Esophagus squamous epithelium (tissue), 5 donors: ENCODE results near the gene ARIH2. TPM values are rescaled to one million over a fixed set of nuclear protein-coding genes. Genes with fewer than 3 reads are reported as not detected.

ENCODE experiments used
- DNase-seq: peaks from one replicate; lab custom pipeline; 2025; lab: John Stamatoyannopoulos, UW
- H3K27ac ChIP-seq, 4 donors: fragments of 200-600 bp; sonication (generic); one replicate each; pipeline ENCODE4 v1.5.1; 2016 to 2019; ENCODE audit warnings: mild to moderate bottlenecking in 1 of 4
- H3K27me3 ChIP-seq, 4 donors: fragments of 200-600 bp; sonication (generic); 1 replicate in 3 of 4; 2 replicates in 1 of 4; pipeline versions ENCODE4 v1.5.1 to v1.6.0; 2017 to 2021; ENCODE audit warnings: antibody characterized with exemption in 1 of 4
- H3K36me3 ChIP-seq, 3 donors: fragments of 200-600 bp; sonication (generic); one replicate each; pipeline ENCODE4 v1.5.1; 2016 to 2019
- H3K4me1 ChIP-seq, 3 donors: fragments of 200-600 bp; sonication (generic); one replicate each; pipeline ENCODE4 v1.5.1; 2017 to 2019
- H3K4me3 ChIP-seq, 4 donors: fragments of 200-600 bp; sonication (generic); 1 replicate in 3 of 4; 2 replicates in 1 of 4; pipeline ENCODE4 v1.5.1; 2016 to 2019; ENCODE audit warnings: mild to moderate bottlenecking in 2 of 4, moderate library complexity in 1 of 4
- H3K9me3 ChIP-seq, 3 donors: fragments of 200-600 bp; sonication (generic); one replicate each; pipeline ENCODE4 v1.5.1; 2016 to 2019
- POLR2A ChIP-seq, 4 donors: fragments of 450-650 bp; IDR thresholded peaks; one replicate each; pipeline ENCODE4 v1.6.1; 2017; ENCODE audit warnings: antibody characterized with exemption in 4 of 4, mild to moderate bottlenecking in 4 of 4, moderate library complexity in 3 of 4
- WGBS, 2 donors: methylation state at CpG; one replicate each; pipeline ENCODE4 v1.1.5; 2018; 5-methylcytosine and 5-hydroxymethylcytosine counted together
- intact Hi-C: fragments of 100-400 bp; cut with DNase I; formaldehyde crosslinking; loops from one replicate; pipeline ENCODE4 v1.15.0; 2022
- total RNA-seq, 4 donors: library from RNA; depleted of rRNA; stranded (reverse); fragments of >200 nt; gene quantifications; one replicate each; pipeline ENCODE4 v1.1.0, GENCODE V29; 2016
- TF ChIP-seq, protein P1 (sequence below), 6 experiments: fragments of 450-650 bp in 4 of 6; fragments of 200-600 bp in 2 of 6; sonication (generic) in 2 of 6; IDR thresholded peaks; one replicate each; pipeline ENCODE4 v1.5.1; 2016 to 2019; ENCODE audit warnings: antibody characterized with exemption in 6 of 6, mild to moderate bottlenecking in 4 of 6, moderate library complexity in 4 of 6
- donor health status: DM: yes; HTN: yes; CAD: no.

ARIH2 gene
- total RNA-seq: 10 to 100 TPM; 54.0 to 74.2 (median 71.3) TPM

DNA sequence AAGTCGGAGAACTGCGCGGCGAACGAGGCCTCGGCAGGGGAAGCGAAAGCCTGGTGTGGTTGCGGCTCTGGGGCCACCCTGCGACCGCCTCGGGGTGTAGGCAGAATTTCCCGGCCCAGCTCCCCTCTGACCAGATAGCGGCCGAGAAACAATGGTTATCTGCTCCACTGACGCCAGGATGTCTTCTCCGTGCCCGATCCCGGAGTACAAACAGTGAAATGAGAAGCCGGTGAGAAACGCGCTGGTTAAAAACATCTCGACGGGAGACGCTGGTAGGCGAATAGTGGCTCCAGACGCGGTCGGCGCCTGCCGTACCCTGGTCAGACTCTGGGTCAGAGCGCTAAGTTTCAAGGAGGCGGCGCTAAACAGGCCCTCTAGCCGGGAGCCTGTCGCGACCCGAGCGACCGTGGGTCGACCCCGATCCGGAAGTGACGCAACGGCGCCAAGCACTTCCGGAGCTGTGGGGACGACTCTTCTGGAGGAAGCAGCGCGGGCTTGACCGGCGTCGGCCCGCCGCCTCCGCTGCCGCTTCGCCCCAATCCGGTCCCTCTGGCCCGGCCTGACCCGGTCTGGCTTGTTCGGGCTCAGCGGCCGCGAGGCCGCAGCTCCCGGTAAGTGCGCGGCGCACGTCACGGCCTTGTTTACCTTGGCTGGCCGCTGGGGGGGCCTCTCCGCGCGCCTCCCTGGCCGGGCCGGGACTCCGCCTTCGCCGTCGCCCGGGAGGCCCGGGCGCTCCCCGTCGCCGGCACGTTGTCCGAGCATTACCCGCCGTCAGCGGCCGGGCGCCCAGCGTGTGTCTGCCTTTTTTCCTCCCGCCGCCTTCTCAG, at the start of gene ARIH2:
Gene ARIH2, plus strand, starts transcription at position 455 of the 827 bp plus-strand sequence. CDS start 8,717 bp downstream, outside the sequence.
- peak; percentile 57 for DNase-seq
- WGBS, 2 donors: 0% methylated on average over 2 to 4 of the region's 97 CpGs
- intact Hi-C loops: no loop called here
- no peaks in the 10 kb centered on the region for H3K27me3 ChIP-seq
- TF ChIP-seq, protein P1, sequence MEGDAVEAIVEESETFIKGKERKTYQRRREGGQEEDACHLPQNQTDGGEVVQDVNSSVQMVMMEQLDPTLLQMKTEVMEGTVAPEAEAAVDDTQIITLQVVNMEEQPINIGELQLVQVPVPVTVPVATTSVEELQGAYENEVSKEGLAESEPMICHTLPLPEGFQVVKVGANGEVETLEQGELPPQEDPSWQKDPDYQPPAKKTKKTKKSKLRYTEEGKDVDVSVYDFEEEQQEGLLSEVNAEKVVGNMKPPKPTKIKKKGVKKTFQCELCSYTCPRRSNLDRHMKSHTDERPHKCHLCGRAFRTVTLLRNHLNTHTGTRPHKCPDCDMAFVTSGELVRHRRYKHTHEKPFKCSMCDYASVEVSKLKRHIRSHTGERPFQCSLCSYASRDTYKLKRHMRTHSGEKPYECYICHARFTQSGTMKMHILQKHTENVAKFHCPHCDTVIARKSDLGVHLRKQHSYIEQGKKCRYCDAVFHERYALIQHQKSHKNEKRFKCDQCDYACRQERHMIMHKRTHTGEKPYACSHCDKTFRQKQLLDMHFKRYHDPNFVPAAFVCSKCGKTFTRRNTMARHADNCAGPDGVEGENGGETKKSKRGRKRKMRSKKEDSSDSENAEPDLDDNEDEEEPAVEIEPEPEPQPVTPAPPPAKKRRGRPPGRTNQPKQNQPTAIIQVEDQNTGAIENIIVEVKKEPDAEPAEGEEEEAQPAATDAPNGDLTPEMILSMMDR (IDR thresholded peaks at IDR 0.05): peak in 2 of 6 experiments; percentile 19 to 38
- TF ChIP-seq POLR2A (IDR thresholded peaks at IDR 0.05): peak in 3 of 4 donors; percentile 33 to 89 (median 77)
- H3K9me3 ChIP-seq: no peaks in the 10 kb centered on the region
- peaks cover 8 to 48% (median 20%) of the 10 kb centered on the region in 3 donors for H3K4me1 ChIP-seq
- peak within 1 kb of the TSS; percentile 96 to 99 (median 96) for H3K27ac ChIP-seq
- H3K36me3 ChIP-seq: peaks cover 0 to 23% (median 2%) of the 10 kb centered on the region in 3 donors
- peak within 1 kb of the TSS; percentile 72 to 96 (median 80) for H3K4me3 ChIP-seq

DNA sequence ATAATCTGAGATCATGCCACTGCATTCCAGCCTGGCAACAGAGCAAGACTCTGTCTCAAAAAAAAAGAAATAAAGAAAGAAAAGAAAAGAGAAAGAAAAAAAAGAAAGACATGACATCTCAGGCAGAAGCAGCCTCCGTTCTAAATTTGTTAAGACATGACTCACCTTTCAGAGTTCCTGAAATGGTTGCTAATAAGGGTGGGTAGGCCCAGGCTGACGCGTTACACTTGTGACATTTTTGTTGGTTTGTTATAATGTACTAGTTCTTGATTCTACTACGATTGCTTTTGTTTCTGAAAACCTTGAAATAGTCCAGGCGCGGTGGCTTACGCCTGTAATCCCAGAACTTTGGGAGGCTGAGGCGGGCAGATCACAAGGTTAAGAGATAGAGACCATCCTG, 41.0 kb upstream of the ARIH2 start:
- Histone ChIP-seq H3K9me3 (no peaks in the 10 kb centered on the region), H3K27ac (no peak overlapping the region), H3K4me3 (no peak overlapping the region), H3K36me3 (peaks cover 0 to 48% (median 3%) of the 10 kb centered on the region in 3 donors), H3K27me3 (no peaks in the 10 kb centered on the region), H3K4me1 (no peaks in the 10 kb centered on the region)
- TF ChIP-seq, protein P1 (IDR thresholded peaks at IDR 0.05): no peak
- TF ChIP-seq POLR2A (IDR thresholded peaks at IDR 0.05): no peak
- intact Hi-C loops: no loop called here
- no peak for DNase-seq
- 79% methylated on average over 8 of the region's 8 CpGs for WGBS, 2 donors

DNA sequence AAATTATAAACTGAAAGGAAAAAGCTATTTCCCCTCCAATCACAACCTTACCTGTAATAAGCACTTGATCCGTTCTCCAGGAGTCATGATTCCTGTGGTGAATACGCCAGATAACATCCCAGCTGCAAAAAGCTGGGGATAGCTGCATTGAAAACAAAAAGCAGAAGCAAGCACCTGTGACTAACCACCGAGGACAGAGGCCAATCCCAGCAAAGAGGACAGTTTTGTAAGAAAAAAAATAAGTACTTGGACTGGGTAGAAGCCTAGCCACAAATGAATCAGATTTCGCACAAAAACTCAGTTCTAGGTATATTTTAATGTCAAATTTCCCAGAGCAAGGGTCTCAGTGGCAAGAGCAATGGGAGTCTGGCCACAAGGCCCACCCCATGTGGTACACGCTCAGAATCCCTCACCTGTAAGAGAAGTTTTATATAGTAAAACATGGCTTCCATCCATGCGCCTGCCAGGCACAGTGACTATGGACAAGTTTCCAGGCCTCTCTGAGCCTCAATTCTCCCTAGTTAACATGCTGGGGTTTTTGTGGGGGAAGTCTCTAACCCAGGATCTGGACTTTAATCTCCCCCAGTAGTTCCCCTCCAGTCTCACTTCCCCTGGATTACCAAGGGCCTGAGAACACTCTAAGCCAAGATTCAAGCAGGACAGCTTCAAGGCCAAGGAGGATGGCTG, 39.2 kb upstream of the ARIH2 start:
- Histone ChIP-seq H3K27me3 (no peaks in the 10 kb centered on the region), H3K27ac (no peak overlapping the region), H3K4me1 (no peaks in the 10 kb centered on the region), H3K36me3 (peaks cover 0 to 64% (median 3%) of the 10 kb centered on the region in 3 donors), H3K4me3 (no peak overlapping the region), H3K9me3 (no peaks in the 10 kb centered on the region)
- WGBS, 2 donors: 75 to 78% methylated on average over 5 to 6 of the region's 6 CpGs
- no peak for TF ChIP-seq POLR2A (IDR thresholded peaks at IDR 0.05)
- TF ChIP-seq, protein P1 (IDR thresholded peaks at IDR 0.05): no peak
- DNase-seq: no peak
- intact Hi-C loops: no loop called here

DNA sequence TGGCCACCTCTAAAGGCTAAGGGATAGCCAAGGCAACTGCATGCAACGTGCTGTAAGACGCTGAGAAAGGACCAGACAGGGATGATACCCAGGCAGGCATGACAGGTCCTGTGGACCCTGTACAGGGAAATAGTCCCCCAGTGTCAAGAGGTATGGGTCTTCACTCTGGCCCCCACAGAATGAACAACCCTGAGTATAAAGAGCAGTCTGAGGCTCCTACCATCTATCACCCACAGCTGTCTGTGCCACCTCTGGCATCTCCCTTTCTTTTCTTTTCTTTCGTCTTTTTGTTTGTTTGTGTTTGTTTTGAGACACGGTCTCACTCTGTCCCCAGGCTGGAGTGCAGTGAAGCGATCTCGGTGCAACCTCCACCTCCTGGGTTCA, 38.7 kb upstream of the ARIH2 start:
- TF ChIP-seq, protein P1 (IDR thresholded peaks at IDR 0.05): no peak
- Histone ChIP-seq H3K36me3 (peaks cover 0 to 65% (median 3%) of the 10 kb centered on the region in 3 donors), H3K9me3 (no peaks in the 10 kb centered on the region), H3K27ac (no peak overlapping the region), H3K27me3 (no peaks in the 10 kb centered on the region), H3K4me3 (no peak overlapping the region), H3K4me1 (no peaks in the 10 kb centered on the region)
- no peak for DNase-seq
- intact Hi-C loops: no loop called here
- 87 to 90% methylated on average over 4 to 6 of the region's 6 CpGs for WGBS, 2 donors

DNA sequence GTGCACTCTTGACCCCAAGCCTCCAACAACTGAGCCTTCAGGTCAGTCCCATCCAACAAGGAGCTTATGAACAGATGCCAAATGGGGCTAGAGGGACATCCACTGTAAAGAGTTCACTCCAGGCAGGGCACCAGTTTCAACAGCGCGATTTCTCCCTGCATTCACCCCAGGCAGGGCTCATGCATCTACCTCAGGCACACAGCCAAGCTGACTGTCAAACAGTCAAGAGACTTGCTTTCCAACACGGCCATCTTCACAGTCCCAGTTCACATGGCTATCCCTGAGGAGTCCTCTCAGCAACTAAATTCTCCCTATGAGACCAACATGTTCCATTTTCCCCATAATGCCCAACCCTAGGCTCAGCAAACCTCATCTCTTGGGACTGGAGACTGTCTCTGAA, 37.6 kb upstream of the ARIH2 start:
- Histone ChIP-seq H3K9me3 (no peaks in the 10 kb centered on the region), H3K4me3 (no peak overlapping the region), H3K27ac (no peak overlapping the region), H3K4me1 (no peaks in the 10 kb centered on the region), H3K27me3 (no peaks in the 10 kb centered on the region), H3K36me3 (peaks cover 0 to 61% (median 3%) of the 10 kb centered on the region in 3 donors)
- TF ChIP-seq, protein P1 (IDR thresholded peaks at IDR 0.05): no peak
- TF ChIP-seq POLR2A (IDR thresholded peaks at IDR 0.05): no peak
- intact Hi-C loops: no loop called here
- 74 to 93% methylated on average over 3 of the region's 3 CpGs for WGBS, 2 donors
- no peak for DNase-seq
